Hepatocyte (in vitro differentiated cells): ENCODE data around the gene MGAT4A. TPM values are rescaled to one million over a fixed set of nuclear protein-coding genes. Genes with fewer than 3 reads are reported as not detected.

Experiments
- DNase-seq: peaks from one replicate; pipeline ENCODE4 v3.0.0-alpha.2; 2016; ENCODE audit warnings: low spot score
- H2AFZ ChIP-seq: fragments of 200-600 bp; sonication (generic); 2 replicates; pipeline ENCODE4 v1.6.0; 2016; ENCODE audit warnings: antibody characterized with exemption, mild to moderate bottlenecking
- H3K27ac ChIP-seq: fragments of 200-600 bp; sonication (generic); 2 replicates; pipeline ENCODE4 v1.5.1; 2016; ENCODE audit warnings: mild to moderate bottlenecking
- H3K27me3 ChIP-seq: fragments of 200-600 bp; sonication (generic); 2 replicates; pipeline ENCODE4 v1.6.1; 2016
- H3K36me3 ChIP-seq: fragments of 200-600 bp; sonication (generic); replicated peaks from 2 replicates; pipeline ENCODE4 v1.5.1; 2016; ENCODE audit warnings: low read depth; ENCODE audit not compliant: insufficient read depth
- H3K4me1 ChIP-seq: fragments of 200-600 bp; sonication (generic); 2 replicates; pipeline ENCODE4 v1.5.1; 2016; ENCODE audit warnings: mild to moderate bottlenecking, moderate library complexity; ENCODE audit not compliant: insufficient read depth
- H3K4me2 ChIP-seq: fragments of 200-600 bp; sonication (generic); 2 replicates; pipeline ENCODE4 v1.6.0; 2016
- H3K4me3 ChIP-seq: fragments of 200-600 bp; sonication (generic); 2 replicates; pipeline ENCODE4 v1.5.1; 2016; ENCODE audit warnings: mild to moderate bottlenecking
- H3K79me2 ChIP-seq: fragments of 200-600 bp; sonication (generic); 2 replicates; pipeline ENCODE4 v1.6.0; 2017; ENCODE audit warnings: mild to moderate bottlenecking
- H3K9me2 ChIP-seq: fragments of 200-600 bp; sonication (generic); replicated peaks from 2 replicates; pipeline ENCODE4 v1.6.0; 2017; ENCODE audit warnings: mild to moderate bottlenecking; ENCODE audit not compliant: insufficient read depth
- H3K9me3 ChIP-seq: fragments of 200-600 bp; sonication (generic); 2 replicates; pipeline ENCODE4 v1.5.1; 2016; ENCODE audit warnings: low read depth, mild to moderate bottlenecking
- H4K20me1 ChIP-seq: fragments of 200-600 bp; sonication (generic); 2 replicates; pipeline ENCODE4 v1.6.0; 2016; ENCODE audit warnings: mild to moderate bottlenecking; ENCODE audit not compliant: insufficient read depth, poor library complexity, severe bottlenecking
- CTCF ChIP-seq: fragments of 200-600 bp; sonication (generic); IDR thresholded peaks from 2 replicates; pipeline ENCODE4 v1.5.1; 2016; ENCODE audit warnings: antibody characterized with exemption, mild to moderate bottlenecking; ENCODE audit not compliant: poor library complexity
- EZH2 ChIP-seq: fragments of 200-600 bp; sonication (generic); IDR thresholded peaks from 2 replicates; pipeline ENCODE4 v1.6.1; 2016; ENCODE audit warnings: antibody characterized with exemption, mild to moderate bottlenecking, borderline replicate concordance
- EZH2phosphoT487 ChIP-seq: fragments of 200-600 bp; sonication (generic); IDR thresholded peaks from one replicate; pipeline ENCODE4 v1.6.1; 2018; ENCODE audit warnings: antibody characterized with exemption, mild to moderate bottlenecking, low read depth, moderate library complexity; ENCODE audit not compliant: unreplicated experiment, severe bottlenecking
- WGBS: methylation state at CpG from one replicate; pipeline ENCODE4 v1.1.6; 2016; ENCODE audit warnings: low lambda C conversion rate; ENCODE audit errors: missing lambda C conversion rate; 5-methylcytosine and 5-hydroxymethylcytosine counted together
- polyA plus RNA-seq: library from polyadenylated mRNA; unstranded; fragments of >200 nt; fragmentation: Nextera tagmentation; extraction: Ambion mirVana; gene quantifications from 2 replicates; pipeline ENCODE4 v1.2.1, GENCODE V29; 2016
- total RNA-seq: library from RNA; depleted of rRNA; stranded (reverse); fragments of >200 nt; gene quantifications from 2 replicates; pipeline ENCODE4 v1.2.3, GENCODE V29; 2014

The MGAT4A gene
- total and polyA plus RNA-seq, 2 experiments from 2014 or later, result 10.1 to 21.6 TPM

DNA sequence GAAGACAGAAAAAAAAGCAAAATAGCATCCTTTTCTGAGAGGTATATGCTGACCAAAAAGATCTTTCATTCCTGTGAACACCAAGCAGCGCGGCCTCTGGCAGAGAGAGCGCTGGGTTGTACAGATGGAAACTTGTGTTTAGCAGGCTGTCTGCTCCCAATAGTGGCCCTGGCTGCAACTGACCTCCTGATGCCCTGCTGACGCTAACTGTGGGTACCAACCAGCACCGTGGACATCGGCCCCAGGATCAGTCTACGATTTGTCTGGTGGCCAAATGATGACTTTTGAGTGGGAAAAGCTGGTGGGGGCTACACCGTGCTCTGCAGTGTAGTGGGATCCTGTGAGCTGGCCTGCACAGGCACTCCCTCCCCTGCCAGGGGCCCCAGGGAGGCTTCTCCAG is 138.4 kb downstream of the MGAT4A start:
- no peaks in the 10 kb centered on the region for H3K36me3 ChIP-seq
- no peaks in the 10 kb centered on the region for H3K9me3 ChIP-seq
- DNase-seq, result no peak
- H3K27ac ChIP-seq, result no peak overlapping the region
- H3K4me1 ChIP-seq, result no peaks in the 10 kb centered on the region
- H3K9me2 ChIP-seq, result no peaks in the 10 kb centered on the region
- H3K27me3 ChIP-seq, result no peaks in the 10 kb centered on the region
- no peaks in the 10 kb centered on the region for H4K20me1 ChIP-seq
- H3K4me2 ChIP-seq, result no peak overlapping the region
- WGBS, result 98% methylated on average over 8 of the region's 8 CpGs
- H3K79me2 ChIP-seq, result no peaks in the 10 kb centered on the region
- no peak overlapping the region for H2AFZ ChIP-seq
- no peak for TF ChIP-seq EZH2
- TF ChIP-seq CTCF, result no peak
- TF ChIP-seq EZH2phosphoT487, result no peak
- H3K4me3 ChIP-seq, result no peak overlapping the region

GRCh38 chr2:98589489-98589888 is 141.4 kb downstream of the MGAT4A start:
- Histone ChIP-seq H3K4me1 (peaks cover 4% of the 10 kb centered on the region), H3K9me3 (no peaks in the 10 kb centered on the region), H3K36me3 (no peaks in the 10 kb centered on the region), H4K20me1 (no peaks in the 10 kb centered on the region), H2AFZ (no peak overlapping the region), H3K9me2 (no peaks in the 10 kb centered on the region), H3K4me2 (no peak overlapping the region), H3K27me3 (no peaks in the 10 kb centered on the region), H3K79me2 (no peaks in the 10 kb centered on the region), H3K4me3 (no peak overlapping the region), H3K27ac (no peak overlapping the region)
- no peak for DNase-seq
- TF ChIP-seq EZH2, result no peak
- no peak for TF ChIP-seq CTCF
- TF ChIP-seq EZH2phosphoT487, result no peak
- 93% methylated on average over 4 of the region's 4 CpGs for WGBS

DNA sequence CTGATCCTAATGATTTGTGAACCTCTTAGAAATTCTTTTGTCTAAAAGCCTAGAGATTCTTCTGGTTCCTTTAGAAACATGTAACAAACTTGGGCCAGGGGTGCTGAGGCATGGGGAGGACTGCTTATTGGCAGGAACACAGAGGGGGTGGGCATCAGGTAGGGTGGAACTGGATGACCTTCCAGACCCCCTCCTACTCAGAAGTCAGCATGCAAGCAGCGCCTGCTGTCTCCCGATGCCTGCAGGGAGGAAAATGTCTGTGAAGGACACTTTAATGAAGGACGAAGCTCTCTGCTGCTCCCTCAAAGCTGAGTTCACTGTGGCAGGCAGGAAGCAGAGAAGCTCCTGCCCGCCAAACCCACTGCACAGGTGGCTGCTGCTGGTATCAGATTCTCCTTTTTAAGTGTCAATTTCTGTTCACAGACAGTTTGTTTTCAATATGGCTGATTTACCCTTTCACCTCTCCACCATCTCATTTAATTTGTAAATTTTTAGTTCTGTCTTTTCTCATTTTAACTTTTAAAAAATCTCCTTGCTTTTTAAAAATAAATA is 142.0 kb downstream of the MGAT4A start:
- no peak overlapping the region for H3K4me3 ChIP-seq
- H2AFZ ChIP-seq, result no peak overlapping the region
- H4K20me1 ChIP-seq, result no peaks in the 10 kb centered on the region
- H3K27me3 ChIP-seq, result no peaks in the 10 kb centered on the region
- no peak for DNase-seq
- no peaks in the 10 kb centered on the region for H3K36me3 ChIP-seq
- H3K27ac ChIP-seq, result no peak overlapping the region
- H3K4me2 ChIP-seq, result no peak overlapping the region
- TF ChIP-seq EZH2phosphoT487 (no peak), EZH2 (no peak)
- H3K9me2 ChIP-seq, result no peaks in the 10 kb centered on the region
- H3K4me1 ChIP-seq, result peaks cover 5% of the 10 kb centered on the region
- WGBS, result 62% methylated on average over 4 of the region's 4 CpGs
- H3K79me2 ChIP-seq, result no peaks in the 10 kb centered on the region
- H3K9me3 ChIP-seq, result no peaks in the 10 kb centered on the region

GRCh38 chr2:98586551-98587140 is 144.3 kb downstream of the MGAT4A start:
- no peak overlapping the region for H3K4me2 ChIP-seq
- no peaks in the 10 kb centered on the region for H3K9me2 ChIP-seq
- H3K9me3 ChIP-seq, result no peaks in the 10 kb centered on the region
- no peak for DNase-seq
- H4K20me1 ChIP-seq, result no peaks in the 10 kb centered on the region
- WGBS, result 94% methylated on average over 6 of the region's 6 CpGs
- no peaks in the 10 kb centered on the region for H3K36me3 ChIP-seq
- no peak overlapping the region for H3K4me3 ChIP-seq
- H3K27me3 ChIP-seq, result no peaks in the 10 kb centered on the region
- H2AFZ ChIP-seq, result no peak overlapping the region
- H3K79me2 ChIP-seq, result no peaks in the 10 kb centered on the region
- no peak overlapping the region for H3K27ac ChIP-seq
- no peak for TF ChIP-seq EZH2phosphoT487
- TF ChIP-seq CTCF, result no peak
- TF ChIP-seq EZH2, result no peak
- peaks cover 12% of the 10 kb centered on the region for H3K4me1 ChIP-seq
